ENCODE data around the gene DMRT1.
"Not testable (repeated sequence)": the region's sequence is repeated elsewhere in the genome, so short reads cannot be mapped to it uniquely, and the experiment has no call there.

Gene DMRT1

GRCh38 chr9:859251-859650 is 17.8 kb downstream of the DMRT1 start:
- no peak for DNase-seq (ENCODE audit: low spot score)
- no peak overlapping the region for H3K27ac ChIP-seq
- H3K4me3 ChIP-seq = no peak overlapping the region
- no peak for TF ChIP-seq CTCF (IDR thresholded peaks at IDR 0.05)

GRCh38 chr9:860706-861105 is 19.2 kb downstream of the DMRT1 start:
- Histone ChIP-seq H3K4me3 (no peak overlapping the region), H3K27ac (no peak overlapping the region)
- TF ChIP-seq CTCF (IDR thresholded peaks at IDR 0.05) = no peak
- no peak for DNase-seq (ENCODE audit: low spot score)

GRCh38 chr9:861525-861924 is 20.0 kb downstream of the DMRT1 start:
- H3K4me3 ChIP-seq; H3K27ac ChIP-seq; DNase-seq (ENCODE audit: low spot score): not testable (repeated sequence)

- H3K4me3 ChIP-seq = no peak overlapping the region
- DNase-seq (ENCODE audit: low spot score) = no peak
- no peak for TF ChIP-seq CTCF (IDR thresholded peaks at IDR 0.05)
- H3K27ac ChIP-seq = no peak overlapping the region
Measured at GRCh38 chr9:875119-875962, 33.8 kb downstream of the DMRT1 start.

GRCh38 chr9:876425-876824 is 34.9 kb downstream of the DMRT1 start:
- no peak for TF ChIP-seq CTCF (IDR thresholded peaks at IDR 0.05)
- Histone ChIP-seq H3K4me3 (no peak overlapping the region), H3K27ac (no peak overlapping the region)
- DNase-seq (ENCODE audit: low spot score) = no peak

- H3K27ac ChIP-seq = no peak overlapping the region
- no peak for DNase-seq (ENCODE audit: low spot score)
- H3K4me3 ChIP-seq = no peak overlapping the region
- no peak for TF ChIP-seq CTCF (IDR thresholded peaks at IDR 0.05)
Measured at GRCh38 chr9:878239-878638, 36.7 kb downstream of the DMRT1 start.

GRCh38 chr9:880725-881124 is 39.2 kb downstream of the DMRT1 start:
- Histone ChIP-seq H3K4me3 (no peak overlapping the region), H3K27ac (no peak overlapping the region)
- TF ChIP-seq CTCF (IDR thresholded peaks at IDR 0.05) = no peak
- DNase-seq (ENCODE audit: low spot score) = no peak

Data from coronary artery (tissue), 2 donors.